HG03066 (cell line): ENCODE results near the gene TUBGCP4.

Experiments used
- ATAC-seq: cut with Tn5 transposase; IDR thresholded peaks from one replicate; pipeline ENCODE4 v1.9.1; 2021; ENCODE audit warnings: low read depth; ENCODE audit not compliant: unreplicated experiment

TUBGCP4 gene

GRCh38 chr15:43403616-43404015, 32.7 kb downstream of the TUBGCP4 start:
- ATAC-seq: no peak

- no peak for ATAC-seq
These were observed 33.2 kb downstream of the TUBGCP4 start for GRCh38 chr15:43404130-43404529.

GRCh38 chr15:43406189-43406588, 35.3 kb downstream of the TUBGCP4 start:
- ATAC-seq: no peak

GRCh38 chr15:43406808-43407207, 35.9 kb downstream of the TUBGCP4 start:
- no peak for ATAC-seq

GRCh38 chr15:43408789-43409188, 37.9 kb downstream of the TUBGCP4 start:
- ATAC-seq: no peak

GRCh38 chr15:43410572-43411214, 39.8 kb downstream of the TUBGCP4 start:
- no peak for ATAC-seq

- no peak for ATAC-seq
These were observed 41.2 kb downstream of the TUBGCP4 start for GRCh38 chr15:43412096-43412495.

GRCh38 chr15:43414196-43414595, 43.3 kb downstream of the TUBGCP4 start:
- ATAC-seq: no peak

GRCh38 chr15:43420435-43420834, 49.5 kb downstream of the TUBGCP4 start:
- no peak for ATAC-seq

GRCh38 chr15:43420876-43421275, 50.0 kb downstream of the TUBGCP4 start:
- ATAC-seq: no peak

GRCh38 chr15:43423793-43424192, 52.9 kb downstream of the TUBGCP4 start:
- no peak for ATAC-seq

- no peak for ATAC-seq
These were observed 58.8 kb downstream of the TUBGCP4 start for GRCh38 chr15:43429687-43430086.

- no peak for ATAC-seq
These were observed 62.3 kb downstream of the TUBGCP4 start for GRCh38 chr15:43433165-43433564.

- ATAC-seq: no peak
These were observed 62.9 kb downstream of the TUBGCP4 start for GRCh38 chr15:43433661-43434303.

GRCh38 chr15:43434446-43434845, 63.5 kb downstream of the TUBGCP4 start:
- ATAC-seq: no peak

- no peak for ATAC-seq
These were observed 65.5 kb downstream of the TUBGCP4 start for GRCh38 chr15:43436395-43436794.

- ATAC-seq: no peak
These were observed 68.4 kb downstream of the TUBGCP4 start for GRCh38 chr15:43439268-43439667.

GRCh38 chr15:43440721-43441281, 69.9 kb downstream of the TUBGCP4 start:
- peak; percentile 58 for ATAC-seq

- no peak for ATAC-seq
These were observed 70.4 kb downstream of the TUBGCP4 start for GRCh38 chr15:43441316-43441715.

GRCh38 chr15:43446344-43446743, 75.4 kb downstream of the TUBGCP4 start:
- ATAC-seq: no peak

- ATAC-seq: no peak
These were observed 79.1 kb downstream of the TUBGCP4 start for GRCh38 chr15:43449981-43450380.
